Measurements from ENCODE around the gene CDKN3. TPM values are rescaled to one million over a fixed set of nuclear protein-coding genes. Genes with fewer than 3 reads are reported as not detected.
"Not testable (repeated sequence)": the region's sequence is repeated elsewhere in the genome, so short reads cannot be mapped to it uniquely, and the experiment has no call there.

The CDKN3 gene
- polyA plus RNA-seq, 3 donors, result 24.4 to 28.4 (median 24.8) TPM

DNA sequence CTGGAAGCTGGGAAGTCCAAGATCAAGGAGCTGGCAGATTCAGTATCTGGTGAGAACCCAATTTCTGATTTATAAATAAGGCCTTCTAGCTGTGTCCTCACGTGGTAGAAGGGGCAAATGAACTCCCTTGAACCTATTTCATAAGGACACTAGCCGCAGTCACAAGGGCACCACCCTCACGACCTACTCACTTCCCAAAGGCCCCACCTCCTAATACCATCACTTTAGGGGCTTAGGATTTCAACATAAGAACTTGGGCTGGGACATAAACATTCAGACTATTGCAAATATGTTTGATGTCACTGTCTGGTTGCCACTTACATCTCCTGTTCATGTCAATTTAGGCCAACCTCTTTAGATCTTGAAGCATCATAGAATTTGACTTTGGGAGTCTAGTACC is 55.2 kb downstream of the CDKN3 start:
- no peak for DNase-seq (ENCODE audit: low read depth in 3 of 3, low spot score in 2 of 3)

DNA sequence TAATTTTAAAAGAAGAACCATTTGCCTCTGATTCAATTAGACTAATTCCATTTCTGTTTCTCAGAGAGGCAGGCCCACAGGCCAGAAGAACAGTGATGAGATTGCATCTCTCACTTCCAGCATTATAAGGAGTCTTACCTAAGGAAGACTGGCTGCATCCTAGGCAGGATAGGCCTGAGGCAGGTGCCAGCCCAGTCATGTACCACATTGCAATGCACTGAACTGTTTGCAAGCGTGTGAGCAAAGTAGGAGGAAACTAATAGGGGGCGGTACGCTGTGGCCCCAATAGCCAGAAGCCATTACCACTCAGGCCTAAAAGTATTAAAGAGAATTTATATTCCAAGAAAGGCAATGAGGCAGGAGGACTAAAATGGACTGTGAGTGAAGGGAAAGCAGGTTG is 56.4 kb downstream of the CDKN3 start:
- no peak for DNase-seq (ENCODE audit: low read depth in 3 of 3, low spot score in 2 of 3)

DNA sequence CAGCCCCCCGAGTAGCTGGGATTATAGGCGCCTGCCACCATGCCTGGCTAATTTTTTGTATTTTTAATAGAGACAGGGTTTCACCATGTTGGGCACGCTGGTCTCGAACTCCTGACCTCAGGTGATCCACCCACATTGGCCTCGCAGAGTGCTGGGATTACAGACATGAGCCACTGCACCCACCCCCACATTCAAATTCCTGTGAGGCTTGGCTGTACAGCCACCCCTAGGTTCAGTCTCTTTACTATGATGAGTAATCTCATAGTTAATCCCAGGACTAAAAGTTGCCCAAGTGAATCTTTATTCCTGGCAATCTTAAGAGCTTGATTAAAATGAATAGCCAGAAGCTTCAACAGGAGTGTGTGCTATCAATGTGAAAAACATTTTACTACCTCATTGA is 57.2 kb downstream of the CDKN3 start:
- DNase-seq (ENCODE audit: low read depth in 3 of 3, low spot score in 2 of 3), result not testable (repeated sequence)

DNA sequence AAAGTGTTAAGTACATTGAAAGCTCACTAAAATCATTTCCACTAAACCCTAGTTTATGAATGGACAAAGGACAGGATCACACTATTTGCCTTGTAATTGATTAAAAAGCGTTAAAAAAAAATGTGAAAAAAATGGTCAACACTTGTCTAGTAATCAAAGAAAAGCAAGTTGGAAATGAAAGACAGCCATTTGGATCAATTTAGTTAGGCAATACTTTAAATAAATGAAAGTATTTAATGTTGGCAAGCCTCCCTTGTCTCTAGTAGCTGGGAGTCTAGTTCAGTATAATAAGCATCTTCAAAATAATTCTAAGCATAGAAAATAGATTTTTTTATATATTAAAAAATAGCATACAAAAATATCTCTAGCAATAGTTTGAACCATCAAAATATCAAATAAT is 58.6 kb downstream of the CDKN3 start:
- DNase-seq (ENCODE audit: low read depth in 3 of 3, low spot score in 2 of 3), result no peak

DNA sequence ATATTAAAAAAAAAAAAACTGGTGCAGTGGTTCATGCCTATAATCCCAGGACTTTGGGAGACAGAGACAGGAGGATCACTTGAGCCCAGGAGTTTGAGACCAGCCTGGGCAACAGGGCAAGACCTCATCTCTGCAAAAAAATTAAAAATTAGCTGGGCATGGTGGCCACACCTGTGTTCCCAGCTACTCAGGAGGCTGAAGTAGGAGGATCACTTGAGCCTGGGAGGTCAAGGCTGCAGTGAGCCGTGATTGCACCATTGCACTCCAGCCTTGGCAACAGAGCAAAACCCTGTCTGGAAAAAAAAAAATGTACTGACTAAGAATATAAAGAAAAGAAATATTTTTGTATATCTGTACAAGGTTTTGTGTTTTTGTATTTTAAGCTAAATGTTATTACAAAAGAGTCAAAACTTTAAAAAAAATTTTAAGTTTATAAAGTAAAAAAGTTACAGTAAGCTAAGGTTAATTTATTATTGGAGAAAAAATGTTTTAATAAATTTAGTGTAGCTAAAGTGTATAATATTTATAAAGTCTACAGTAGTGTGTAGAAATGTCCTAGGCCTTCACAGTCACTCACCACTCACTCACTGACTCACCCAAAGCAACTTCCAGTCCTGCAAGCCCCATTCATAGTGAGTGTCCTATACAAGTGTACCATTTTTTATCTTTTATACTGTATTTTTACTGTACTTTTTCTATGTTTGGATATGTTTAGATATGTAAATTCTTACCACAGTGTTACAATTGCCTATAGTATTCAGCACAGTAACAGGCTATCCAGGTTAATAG is 60.2 kb downstream of the CDKN3 start:
- not testable (repeated sequence) for DNase-seq (ENCODE audit: low read depth in 3 of 3, low spot score in 2 of 3)

DNA sequence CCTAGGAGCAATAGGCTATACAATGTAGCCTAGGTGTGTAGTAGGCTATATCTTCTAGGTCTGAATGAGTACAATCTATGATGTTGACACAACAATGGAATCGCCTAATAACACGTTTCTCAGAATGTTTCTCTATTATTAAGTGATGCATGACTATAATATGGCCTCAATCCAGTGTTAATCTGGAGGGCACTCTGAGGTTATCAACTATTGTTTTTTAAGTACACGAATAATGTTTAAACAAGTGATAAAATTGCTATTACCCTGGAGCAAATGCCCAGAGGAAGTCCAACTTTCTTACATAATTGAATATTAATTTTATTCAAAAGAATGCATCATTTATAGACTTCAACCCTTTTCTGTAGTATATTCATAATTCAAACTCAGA is 60.8 kb downstream of the CDKN3 start:
- DNase-seq (ENCODE audit: low read depth in 3 of 3, low spot score in 2 of 3), result no peak

DNA sequence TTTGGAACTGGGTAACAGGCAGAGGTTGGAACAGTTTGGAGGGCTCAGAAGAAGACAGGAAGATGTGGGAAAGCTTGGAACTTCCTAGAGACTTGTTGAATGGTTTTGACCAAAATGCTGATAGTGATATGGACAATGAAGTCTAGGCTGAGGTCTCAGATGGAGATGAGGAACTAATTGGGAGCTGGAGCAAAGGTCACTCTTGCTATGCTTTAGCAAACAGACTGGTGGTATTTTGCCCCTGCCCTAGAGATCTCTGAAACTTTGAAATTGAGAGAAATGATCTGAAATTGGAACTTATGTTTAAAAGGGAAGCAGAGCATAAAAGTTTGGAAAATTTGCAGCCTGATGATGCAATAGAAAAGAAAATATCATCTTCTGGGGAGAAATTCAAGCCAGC is 61.7 kb downstream of the CDKN3 start:
- DNase-seq (ENCODE audit: low read depth in 3 of 3, low spot score in 2 of 3), result not testable (repeated sequence)

DNA sequence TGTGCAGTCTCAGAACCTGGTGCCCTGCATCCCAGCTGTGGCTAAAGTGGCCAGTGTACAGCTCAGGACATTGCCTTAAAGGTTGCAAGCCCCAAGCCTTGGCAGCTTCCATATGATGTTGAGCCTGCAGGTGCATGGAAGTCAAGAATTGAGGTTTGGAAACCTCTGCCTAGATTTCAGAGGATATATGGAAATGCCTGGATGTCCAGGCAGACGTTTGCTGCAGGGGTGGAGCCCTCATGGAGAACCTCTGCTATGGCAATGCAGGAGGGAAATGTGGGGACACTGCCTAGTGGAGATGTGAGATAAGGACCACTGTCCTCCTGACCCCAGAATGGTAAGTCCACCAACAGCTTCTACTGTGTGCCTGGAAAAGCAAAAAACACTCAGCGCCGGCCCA is 62.3 kb downstream of the CDKN3 start:
- DNase-seq (ENCODE audit: low read depth in 3 of 3, low spot score in 2 of 3), result no peak

DNA sequence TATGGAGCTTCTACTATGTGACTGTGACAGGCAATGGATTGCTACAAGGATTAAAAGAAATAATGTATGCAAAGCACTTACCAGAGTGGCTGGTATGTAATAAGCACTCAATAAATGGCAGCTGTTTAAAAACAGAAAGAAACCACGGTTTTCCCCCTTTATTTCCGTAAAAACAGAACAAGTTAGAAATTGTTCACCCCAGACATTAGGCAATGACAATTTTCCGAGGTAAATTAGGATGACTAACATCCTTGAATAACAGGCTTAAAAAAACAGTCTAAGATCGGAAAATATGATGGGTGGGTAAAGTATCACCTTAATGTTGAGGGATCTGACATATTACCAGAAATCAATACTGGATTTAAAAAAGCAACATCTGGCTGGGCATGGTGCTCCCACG is 65.2 kb downstream of the CDKN3 start:
- DNase-seq (ENCODE audit: low read depth in 3 of 3, low spot score in 2 of 3), result no peak

DNA sequence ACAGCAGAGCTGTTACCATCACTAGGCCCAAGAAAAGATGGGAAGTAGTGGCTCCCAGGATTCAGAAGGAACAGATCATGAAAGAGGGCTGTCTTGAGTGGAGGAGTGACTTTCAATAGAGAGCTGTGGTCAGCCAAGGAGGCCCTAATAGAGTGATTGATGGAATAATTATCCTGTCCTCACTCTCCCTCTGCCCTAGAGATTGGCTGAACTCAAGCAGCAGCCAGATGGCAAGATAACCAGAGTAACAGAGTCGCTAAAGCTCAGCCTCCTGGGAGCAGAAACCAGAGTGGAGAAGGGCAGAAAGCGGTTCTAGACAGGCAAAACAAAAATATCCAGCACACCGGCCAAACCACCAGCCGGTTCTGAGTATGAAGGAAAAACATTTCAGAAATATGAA is 68.8 kb downstream of the CDKN3 start:
- DNase-seq (ENCODE audit: low read depth in 3 of 3, low spot score in 2 of 3), result no peak

DNA sequence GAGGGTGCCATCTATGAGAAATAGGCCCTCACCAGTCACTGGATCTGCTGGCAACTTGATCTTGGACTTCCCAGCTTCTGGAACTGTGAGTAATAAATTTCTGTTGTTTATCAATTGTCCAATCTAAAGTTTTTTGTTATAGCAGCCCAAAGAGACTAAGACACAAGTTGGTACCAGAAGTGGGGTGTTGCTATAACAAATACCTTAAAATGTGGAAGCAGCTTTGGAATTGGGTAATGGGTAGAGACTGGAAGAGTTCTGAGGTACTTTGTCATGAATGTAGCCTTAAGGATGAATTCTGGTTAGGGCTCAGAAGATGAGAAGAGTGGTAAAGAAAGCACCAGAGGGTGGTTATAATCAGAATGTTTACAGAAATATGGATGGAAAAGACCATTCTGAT is 70.5 kb downstream of the CDKN3 start:
- DNase-seq (ENCODE audit: low read depth in 3 of 3, low spot score in 2 of 3), result no peak

Other genes starting within 250 kb of the CDKN3 start
- 100 to 1,000 TPM; 156 to 157 (median 156) TPM for gene CNIH1, start 44.4 kb downstream of the CDKN3 start, polyA plus RNA-seq (ENCODE audit: insufficient read length in 3 of 3)
- gene GMFB, start 92.0 kb downstream of the CDKN3 start, polyA plus RNA-seq (ENCODE audit: insufficient read length in 3 of 3), result 100 to 1,000 TPM in 2 of 3 donors, 10 to 100 TPM in 1; 97.8 to 107 (median 105) TPM
- gene CGRRF1, start 112.9 kb downstream of the CDKN3 start, polyA plus RNA-seq (ENCODE audit: insufficient read length in 3 of 3), result 10 to 100 TPM; 33.9 to 42.7 (median 39.7) TPM
- gene SAMD4A, start 170.1 kb downstream of the CDKN3 start, polyA plus RNA-seq (ENCODE audit: insufficient read length in 3 of 3), result 1 to 10 TPM; 7.8 to 8.1 (median 8.0) TPM

All from right renal cortex interstitium (tissue), 3 donors.